Psoas muscle (tissue), 8 donors: Measurements from ENCODE around the gene NLRP6. TPM values are rescaled to one million over a fixed set of nuclear protein-coding genes. Genes with fewer than 3 reads are reported as not detected.
"Not testable (repeated sequence)": the region's sequence is repeated elsewhere in the genome, so short reads cannot be mapped to it uniquely, and the experiment has no call there.

ENCODE experiments used
- ATAC-seq, 4 donors: fragments of 200-7000 bp; cut with Tn5 transposase; one replicate each; pipeline ENCODE4 v1.9.1; 2020; ENCODE audit warnings: moderate library complexity in 3 of 4, mild to moderate bottlenecking in 2 of 4
- DNase-seq, 2 donors: peaks; one replicate each; pipeline ENCODE4 v3.0.0-alpha.2; 2020
- H3K27ac ChIP-seq: fragments of 200-600 bp; one replicate; pipeline ENCODE4 v1.8.0; 2022
- H3K27me3 ChIP-seq, 3 donors: fragments of 200-600 bp in 1 of 3; one replicate each; pipeline versions ENCODE4 v1.6.1 to v1.8.0; 2013 to 2022; ENCODE audit warnings: low read length in 2 of 3, mild to moderate bottlenecking in 2 of 3, moderate library complexity in 1 of 3; ENCODE audit not compliant: insufficient read depth in 3 of 3
- H3K36me3 ChIP-seq, 2 donors: fragments of 200-600 bp in 1 of 2; one replicate each; pipeline versions ENCODE4 v1.6.1 to v1.8.0; 2013 to 2022; ENCODE audit warnings: low read depth in 1 of 2, mild to moderate bottlenecking in 1 of 2, moderate library complexity in 1 of 2; ENCODE audit not compliant: insufficient read depth in 1 of 2
- H3K4me1 ChIP-seq: fragments of 200-600 bp; one replicate; pipeline ENCODE4 v1.8.0; 2022
- H3K4me3 ChIP-seq: fragments of 200-600 bp; one replicate; pipeline ENCODE4 v1.8.0; 2022; ENCODE audit warnings: mild to moderate bottlenecking
- H3K9me3 ChIP-seq: fragments of 200-600 bp; one replicate; pipeline ENCODE4 v1.8.0; 2022
- CTCF ChIP-seq: fragments of 200-600 bp; IDR thresholded peaks from one replicate; pipeline ENCODE4 v1.8.0; 2022; ENCODE audit warnings: antibody characterized with exemption
- WGBS, 3 donors: extraction: QIAGEN DNeasy Blood & Tissue Kit; methylation state at CpG; one replicate each; pipeline versions ENCODE4 v1.1.6 to v1.1.7; 2013; 5-methylcytosine and 5-hydroxymethylcytosine counted together
- intact Hi-C, 2 donors: fragments of 100-400 bp; cut with DNase I; formaldehyde crosslinking; loops; one replicate each; pipeline versions ENCODE4 v1.11.0 to v1.14.2; 2022
- polyA plus RNA-seq, 3 donors: library from polyadenylated mRNA; stranded (reverse); fragments of 200-250 nt; gene quantifications; one replicate each; pipeline ENCODE4 v1.2.3, GENCODE V29; 2013
- total RNA-seq, 4 donors: library from RNA; stranded (reverse); fragmentation: NEBNext Ultra II Directional in 2 of 4; extraction: Animal tissue kit (Norgen Biotek cat#: 25700) in 2 of 4; gene quantifications; one replicate each; pipeline versions ENCODE4 v1.2.1 to v1.2.4, GENCODE V29; 2021 to 2023
- donor health status: healthy with polysubstance abuse.
- donor health status: DM: no; HTN: no; CAD: no; lungs with moderate emphysema.
- donor health status: Bipolar disorder and iron deficiency.
- donor health status: healthy.
- donor health status: DM: yes; HTN: yes; CAD: no.
- donor health status: DM: no; HTN: no; CAD: no.
- donor health status: DM: no; HTN: no; CAD: no.
- donor health status: DM: yes; HTN: yes; CAD: no.

NLRP6 gene
- total and polyA plus RNA-seq, 7 donors = 0.03 to 0.17 (median 0.07) TPM; not detected in 3

GRCh38 chr11:285894-286220 lies 7.7 kb downstream of the NLRP6 start:
- no peak for TF ChIP-seq CTCF
- Histone ChIP-seq H3K4me3 (no peak overlapping the region), H3K27me3 (peaks cover 0 to 64% (median 34%) of the 10 kb centered on the region in 3 donors), H3K36me3 (no peaks in the 10 kb centered on the region), H3K9me3 (no peaks in the 10 kb centered on the region), H3K27ac (no peak overlapping the region), H3K4me1 (no peaks in the 10 kb centered on the region)
- DNase-seq = peak in 1 of 2 donors; percentile 26
- intact Hi-C loops = no loop called here
- ATAC-seq = no peak
- WGBS, 3 donors = 78 to 88% (median 83%) methylated on average over 8 of the region's 8 CpGs

GRCh38 chr11:286977-287820 lies 9.0 kb downstream of the NLRP6 start:
- H3K36me3 ChIP-seq, H3K4me3 ChIP-seq, H3K9me3 ChIP-seq, H3K4me1 ChIP-seq, intact Hi-C loops, H3K27ac ChIP-seq, ATAC-seq: not testable (repeated sequence)
- 77 to 86% (median 85%) methylated on average over 27 of the region's 27 CpGs for WGBS, 3 donors
- peaks cover 0 to 50% (median 26%) of the 10 kb centered on the region in 3 donors for H3K27me3 ChIP-seq
- DNase-seq = peak; percentile 12 to 31

GRCh38 chr11:287821-288477 lies 9.7 kb downstream of the NLRP6 start:
- ATAC-seq (no peak), DNase-seq (peak; percentile 20 to 56)
- H3K27me3 ChIP-seq = peaks cover 0 to 43% (median 21%) of the 10 kb centered on the region in 3 donors
- peak overlapping the region; percentile 72 for H3K4me3 ChIP-seq
- 19 to 28% (median 25%) methylated on average over 35 to 41 of the region's 41 CpGs for WGBS, 3 donors
- H3K4me1 ChIP-seq = no peaks in the 10 kb centered on the region
- H3K27ac ChIP-seq = no peak overlapping the region
- no peak for TF ChIP-seq CTCF
- H3K9me3 ChIP-seq = no peaks in the 10 kb centered on the region
- H3K36me3 ChIP-seq = no peaks in the 10 kb centered on the region
- intact Hi-C loops = no loop called here

DNA sequence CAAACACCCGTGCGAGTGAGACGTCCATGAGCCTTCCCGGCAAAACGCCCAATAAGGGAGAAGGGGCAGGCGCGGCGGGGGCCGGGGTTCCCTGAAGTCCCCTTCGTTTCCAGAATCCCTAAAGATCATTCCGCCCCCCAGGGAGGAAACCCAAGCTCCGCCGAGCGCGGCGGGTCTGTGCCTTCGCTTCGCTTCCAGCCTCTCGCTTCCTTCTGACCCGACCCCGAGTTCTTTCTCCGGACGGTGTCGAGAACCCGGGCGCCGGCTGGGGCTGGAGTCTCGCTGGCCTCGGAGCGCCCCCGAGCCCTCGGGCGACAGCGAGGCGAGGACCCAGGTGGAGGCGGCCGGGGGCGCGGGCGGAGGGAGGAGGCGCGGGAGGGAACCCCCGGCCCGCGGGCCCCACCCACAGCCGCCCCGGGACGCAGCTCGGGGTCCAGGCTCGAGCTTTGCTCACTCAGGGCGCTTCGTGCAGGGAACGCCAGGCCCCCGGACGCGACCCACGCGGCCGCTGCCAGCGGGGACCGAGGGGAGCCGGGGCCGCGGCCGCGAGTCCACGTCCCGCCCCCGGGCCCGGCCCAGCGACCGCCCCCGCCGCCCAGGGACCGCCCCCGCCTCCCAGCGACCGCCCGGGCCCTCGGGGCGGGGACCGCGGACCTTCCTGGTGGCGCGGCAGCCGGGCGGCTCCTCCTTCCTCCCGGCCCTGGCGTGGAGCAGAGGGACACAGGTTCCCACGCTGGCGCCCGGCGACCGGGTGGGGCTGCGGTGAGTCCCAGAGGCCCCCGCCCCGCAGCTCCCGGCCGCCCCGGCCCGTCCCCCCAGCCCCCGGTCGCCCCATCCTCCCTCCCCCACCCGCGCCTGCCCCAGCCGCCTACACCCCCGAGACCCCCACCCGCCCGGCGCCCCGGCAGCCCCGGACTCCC lies 10.5 kb downstream of the NLRP6 start, which contains the start of gene PGGHG:
Gene PGGHG (plus strand): TSS at position 649 of the 920 bp plus-strand sequence. CDS start 691 bp downstream, outside the sequence.
- ATAC-seq (peak; percentile 44 to 81 (median 56)), DNase-seq (peak; percentile 79 to 85)
- TF ChIP-seq CTCF = no peak
- intact Hi-C loops = no loop called here
- Histone ChIP-seq H3K4me1 (no peaks in the 10 kb centered on the region), H3K27me3 (peaks cover 0 to 42% (median 19%) of the 10 kb centered on the region in 3 donors), H3K9me3 (no peaks in the 10 kb centered on the region), H3K36me3 (no peaks in the 10 kb centered on the region), H3K27ac (no peak within 1 kb of the TSS), H3K4me3 (peak within 1 kb of the TSS; percentile 72)
- 0 to 2% (median 1%) methylated on average over 41 to 110 of the region's 112 CpGs for WGBS, 3 donors
